Hematopoietic multipotent progenitor cell treated with erythropoietin and hydrocortisone succinate and interleukin-3 and kit ligand, for 4 days (in vitro differentiated cells): Measurements from ENCODE around the gene KDM1B.

ENCODE experiments used
- DNase-seq: peaks from one replicate; pipeline ENCODE4 v3.0.0-alpha.2; 2015

Gene KDM1B, protein sequence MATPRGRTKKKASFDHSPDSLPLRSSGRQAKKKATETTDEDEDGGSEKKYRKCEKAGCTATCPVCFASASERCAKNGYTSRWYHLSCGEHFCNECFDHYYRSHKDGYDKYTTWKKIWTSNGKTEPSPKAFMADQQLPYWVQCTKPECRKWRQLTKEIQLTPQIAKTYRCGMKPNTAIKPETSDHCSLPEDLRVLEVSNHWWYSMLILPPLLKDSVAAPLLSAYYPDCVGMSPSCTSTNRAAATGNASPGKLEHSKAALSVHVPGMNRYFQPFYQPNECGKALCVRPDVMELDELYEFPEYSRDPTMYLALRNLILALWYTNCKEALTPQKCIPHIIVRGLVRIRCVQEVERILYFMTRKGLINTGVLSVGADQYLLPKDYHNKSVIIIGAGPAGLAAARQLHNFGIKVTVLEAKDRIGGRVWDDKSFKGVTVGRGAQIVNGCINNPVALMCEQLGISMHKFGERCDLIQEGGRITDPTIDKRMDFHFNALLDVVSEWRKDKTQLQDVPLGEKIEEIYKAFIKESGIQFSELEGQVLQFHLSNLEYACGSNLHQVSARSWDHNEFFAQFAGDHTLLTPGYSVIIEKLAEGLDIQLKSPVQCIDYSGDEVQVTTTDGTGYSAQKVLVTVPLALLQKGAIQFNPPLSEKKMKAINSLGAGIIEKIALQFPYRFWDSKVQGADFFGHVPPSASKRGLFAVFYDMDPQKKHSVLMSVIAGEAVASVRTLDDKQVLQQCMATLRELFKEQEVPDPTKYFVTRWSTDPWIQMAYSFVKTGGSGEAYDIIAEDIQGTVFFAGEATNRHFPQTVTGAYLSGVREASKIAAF

DNA sequence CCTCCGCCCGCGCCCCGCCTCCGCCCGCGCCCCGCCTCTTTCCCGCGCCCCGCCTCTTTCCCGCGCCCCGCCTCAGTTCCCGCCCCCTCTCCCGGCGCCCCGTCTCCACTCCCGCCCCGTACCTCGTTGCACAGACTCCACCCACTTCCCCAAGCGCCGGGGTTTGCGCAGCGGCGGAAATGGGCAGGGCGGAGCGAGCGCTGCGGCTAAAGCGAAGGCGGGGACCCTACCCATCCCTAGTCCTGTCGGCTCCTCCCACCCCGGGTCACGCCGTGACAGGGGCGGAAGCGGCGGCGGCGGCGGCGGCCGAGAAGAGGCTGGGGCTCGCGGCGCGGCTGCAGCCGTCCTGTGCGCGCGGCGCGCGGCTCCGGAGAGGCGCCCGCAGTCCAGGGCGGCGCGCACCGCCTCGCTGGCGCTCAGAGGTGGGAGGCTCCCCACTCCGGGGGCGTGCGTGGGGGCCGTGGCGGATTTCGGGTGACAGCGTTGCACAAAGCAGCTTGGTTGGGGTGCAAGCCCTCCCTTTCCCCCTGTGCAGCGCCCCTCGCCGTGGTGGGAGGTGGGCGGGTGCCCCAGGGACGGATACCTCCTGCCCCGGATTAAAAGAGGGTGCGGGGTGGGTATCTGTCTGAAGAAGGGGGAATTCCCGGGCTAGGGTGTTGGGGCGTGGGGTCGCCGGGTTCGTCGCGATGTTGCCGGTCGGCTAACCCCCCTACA is at the start of gene KDM1B:
TSS of gene KDM1B (plus strand) at position 273 of the 714 bp plus-strand sequence. CDS start 4,474 bp downstream, outside the sequence.
- DNase-seq: peak; percentile 99

DNA sequence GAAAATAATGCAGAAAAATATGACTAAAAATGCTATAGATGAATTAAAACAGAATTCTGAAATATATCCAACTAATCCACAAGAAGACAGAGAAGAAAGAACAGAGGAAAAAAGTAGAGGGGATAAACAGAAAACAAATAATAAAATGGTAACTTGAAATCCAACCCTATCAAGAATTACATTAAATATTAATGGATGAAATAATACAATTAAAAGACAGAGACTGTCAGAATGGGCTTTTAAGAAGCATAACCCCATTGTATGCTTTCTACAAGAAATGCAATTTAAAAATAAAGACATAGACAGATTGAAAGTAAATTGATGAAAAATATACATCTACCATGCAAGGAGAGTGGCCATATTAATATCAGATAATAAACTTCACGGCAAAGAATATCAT is 48.2 kb upstream of the KDM1B start:
- no peak for DNase-seq

DNA sequence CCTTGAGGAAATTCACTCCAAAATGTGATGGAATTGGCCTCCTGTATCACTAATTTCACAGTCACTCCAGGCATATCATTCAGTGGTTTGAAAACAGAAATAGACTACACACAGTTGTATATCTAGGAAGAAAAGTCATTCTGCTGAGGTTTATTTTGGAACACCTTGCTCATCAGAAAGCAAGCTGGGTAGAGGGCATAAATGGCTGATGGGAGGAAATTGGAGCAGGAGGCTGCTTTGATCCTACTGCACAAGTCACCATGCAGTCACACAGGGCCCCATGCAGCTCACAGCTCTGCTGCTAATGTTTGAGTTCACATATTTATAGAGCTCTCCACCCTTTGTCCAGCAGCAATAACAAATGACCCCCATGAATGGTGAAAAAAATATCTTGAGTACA is 45.1 kb upstream of the KDM1B start:
- DNase-seq: no peak

DNA sequence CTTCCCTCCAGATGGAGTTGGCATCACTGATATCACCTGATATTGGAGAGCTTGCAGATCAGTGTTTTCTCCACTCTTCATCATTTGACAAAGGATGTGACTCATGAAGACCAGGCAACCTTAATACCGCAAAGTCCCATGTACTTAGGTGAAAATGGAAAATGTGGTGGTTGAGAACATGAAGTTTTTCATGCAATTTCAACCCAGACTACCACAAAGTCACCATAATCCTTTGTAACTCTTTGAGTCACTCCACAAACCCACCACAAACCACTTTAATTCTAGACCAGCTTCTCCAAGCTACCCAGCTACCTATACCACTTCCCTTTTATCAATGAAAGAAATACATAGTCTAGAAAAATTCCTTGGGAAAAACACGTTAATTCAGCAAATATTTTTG is 39.9 kb upstream of the KDM1B start:
- DNase-seq: peak; percentile 33

DNA sequence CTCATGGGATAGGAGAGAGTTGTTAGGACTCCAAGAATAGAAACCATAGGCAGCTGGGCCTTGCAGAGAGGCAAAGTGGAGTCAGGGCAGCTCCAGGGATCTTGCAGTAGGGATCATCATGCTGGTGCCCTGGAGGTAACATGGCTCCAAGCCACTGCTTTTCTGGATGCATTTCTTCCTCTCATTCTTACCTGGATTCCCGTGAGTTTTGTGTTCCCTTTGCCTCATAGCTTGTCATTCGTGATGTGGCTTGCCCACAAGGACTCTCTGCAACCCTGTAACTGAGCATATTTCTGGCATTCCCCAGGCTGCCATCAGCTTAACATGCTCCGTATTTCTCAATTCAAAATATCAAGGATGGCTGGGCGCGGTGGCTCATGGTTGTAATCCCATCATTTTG is 38.1 kb upstream of the KDM1B start:
- DNase-seq: no peak

DNA sequence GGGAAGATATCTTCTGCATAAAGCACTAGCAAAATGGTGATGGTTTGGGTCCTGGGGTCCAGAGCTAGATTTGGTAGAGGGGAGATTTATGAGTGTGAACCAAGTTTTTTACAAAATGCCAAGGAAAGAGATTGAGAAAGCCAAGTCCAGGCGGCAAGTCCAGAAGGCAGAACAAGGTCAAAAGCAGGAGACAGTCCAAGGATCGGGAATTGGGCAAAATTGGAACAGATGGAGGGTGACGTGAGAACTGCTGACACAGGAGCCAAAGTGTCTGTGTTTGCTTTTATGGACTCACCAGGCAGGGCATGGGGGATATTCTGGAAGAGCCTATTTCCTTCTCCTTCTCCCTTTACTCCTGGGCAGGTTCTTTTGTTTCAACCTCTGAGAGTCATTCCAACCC is 36.9 kb upstream of the KDM1B start:
- no peak for DNase-seq

DNA sequence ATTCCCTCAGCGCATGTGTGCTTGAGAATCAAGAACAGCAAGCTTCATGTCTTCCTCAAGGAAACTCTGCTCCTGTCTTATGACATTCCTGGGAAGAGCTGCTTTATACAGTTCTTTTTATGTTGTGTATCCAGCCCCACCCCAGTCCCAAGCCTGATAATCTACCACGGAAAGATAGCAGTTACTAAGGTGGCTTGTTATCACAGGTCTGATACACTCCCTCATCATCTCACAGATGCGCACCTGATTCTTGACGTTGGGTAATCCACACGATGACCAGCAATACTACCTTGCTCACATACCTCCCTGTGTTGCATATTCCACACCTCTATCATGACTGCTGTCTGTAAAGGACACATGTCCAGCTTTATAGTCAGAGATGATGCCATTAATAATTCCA is 36.0 kb upstream of the KDM1B start:
- no peak for DNase-seq

DNA sequence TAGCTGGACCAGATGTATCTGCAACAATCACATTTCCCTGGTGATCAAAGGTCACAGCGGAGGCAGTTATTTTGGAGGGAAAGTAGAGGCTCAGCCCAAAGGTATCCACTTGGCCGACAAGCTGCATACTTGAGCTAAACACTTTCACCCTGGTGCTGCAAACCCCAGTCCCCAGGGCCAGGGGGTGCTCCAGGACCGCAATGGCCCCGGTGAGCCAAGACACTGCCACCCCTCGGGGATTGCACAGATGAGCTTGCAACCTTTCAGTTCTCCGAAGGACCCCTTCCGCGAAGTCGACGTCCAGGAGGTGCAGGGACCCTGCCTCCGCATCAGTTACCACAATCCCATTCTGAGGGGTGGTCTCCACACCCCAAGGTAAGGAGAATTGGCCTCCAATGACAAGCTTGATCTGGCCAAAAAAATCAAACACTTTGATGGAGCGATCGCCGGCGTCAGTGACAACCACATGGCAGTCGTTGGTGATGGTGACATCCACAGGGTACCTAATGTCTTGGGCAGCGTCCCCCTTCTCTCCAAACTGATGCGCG is 33.6 kb upstream of the KDM1B start:
- DNase-seq: no peak

DNA sequence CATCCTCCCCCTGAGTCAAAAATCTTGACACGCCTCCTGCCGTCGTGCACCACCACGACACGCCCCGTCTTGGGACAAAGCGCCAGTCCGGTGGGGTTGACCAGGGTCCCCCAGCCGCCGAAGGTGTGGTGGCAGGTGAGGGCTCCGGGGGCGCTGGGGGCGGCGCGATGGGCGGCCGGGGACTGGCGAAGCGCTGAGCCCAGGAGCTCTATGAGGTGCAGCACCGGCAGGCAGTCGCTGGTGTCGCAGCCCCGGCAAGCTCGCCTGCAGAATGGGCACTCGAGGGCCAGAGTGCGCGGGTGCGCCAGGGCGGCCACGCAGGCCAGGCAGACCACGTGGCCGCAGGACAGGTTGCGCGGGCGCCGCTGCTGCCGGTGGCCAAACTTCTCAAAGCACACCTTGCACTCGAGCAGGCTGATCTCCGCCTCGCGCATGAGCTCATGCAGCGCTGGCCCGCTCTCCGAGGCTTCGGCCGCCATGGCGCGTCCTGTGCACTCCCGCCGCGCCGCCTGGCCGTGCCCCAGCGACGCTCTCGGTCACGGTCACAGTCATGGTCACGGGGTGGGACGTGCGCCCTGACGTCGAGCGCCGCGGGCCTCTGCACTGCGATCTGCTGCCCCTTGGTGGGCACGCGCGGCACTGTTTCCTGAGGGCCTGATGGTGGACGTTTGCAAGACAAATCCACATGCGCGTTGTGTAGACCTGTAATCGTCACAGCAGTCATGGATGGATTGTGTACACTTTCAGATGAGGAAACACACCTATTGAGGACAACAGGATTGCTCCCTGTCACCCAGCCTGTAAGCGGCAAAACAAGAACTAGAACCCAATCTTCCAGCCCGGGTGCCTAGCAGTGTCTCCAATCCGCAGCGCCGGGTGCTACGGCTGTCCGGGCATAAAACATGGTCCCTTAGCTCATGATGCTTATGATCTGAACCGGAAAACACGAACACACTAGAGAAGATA is 32.8 kb upstream of the KDM1B start, which contains the start of gene NHLRC1:
TSS of gene NHLRC1 (minus strand) at position 550 of the 966 bp plus-strand sequence. CDS start at position 479, 71 bp downstream.
- peak; percentile 96 for DNase-seq

DNA sequence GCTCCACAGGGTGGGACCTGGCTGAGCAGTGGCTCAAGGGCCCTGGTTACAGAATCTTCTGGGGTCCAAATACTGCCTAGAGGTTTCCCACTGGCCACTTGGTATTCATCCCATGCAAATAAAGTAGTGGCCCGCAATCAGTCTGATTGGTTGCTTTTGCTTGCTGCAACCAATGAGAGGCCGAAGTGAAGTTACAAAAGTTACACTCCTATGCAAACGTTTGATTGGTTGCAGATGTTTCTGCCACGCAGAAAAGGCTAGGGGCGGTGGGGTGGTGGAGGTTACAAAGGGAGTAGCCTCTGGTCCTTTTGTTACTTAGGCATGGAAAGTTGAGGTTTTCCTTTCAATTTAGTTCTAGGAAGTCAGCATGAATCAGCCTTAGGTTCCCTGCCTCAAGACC is 29.1 kb upstream of the KDM1B start:
- DNase-seq: no peak

DNA sequence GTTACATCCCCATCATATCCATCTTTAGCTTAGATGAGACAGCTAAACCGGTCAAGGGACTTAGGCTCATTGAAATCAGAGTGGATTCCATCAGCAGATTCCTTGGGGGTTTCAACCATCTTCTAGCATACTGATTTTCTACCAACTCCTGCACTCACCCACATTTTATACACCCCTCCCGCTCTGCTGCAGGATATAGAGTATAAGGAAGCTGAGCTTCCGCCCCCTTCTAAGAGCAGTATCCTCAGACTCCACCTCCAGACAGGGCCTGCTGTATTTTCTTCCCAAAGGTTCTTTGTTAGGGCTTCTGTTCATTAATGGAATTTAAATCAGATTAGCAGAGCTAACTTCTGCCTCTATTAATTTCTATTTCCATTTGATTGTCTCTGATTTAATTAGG is 22.9 kb upstream of the KDM1B start:
- no peak for DNase-seq

DNA sequence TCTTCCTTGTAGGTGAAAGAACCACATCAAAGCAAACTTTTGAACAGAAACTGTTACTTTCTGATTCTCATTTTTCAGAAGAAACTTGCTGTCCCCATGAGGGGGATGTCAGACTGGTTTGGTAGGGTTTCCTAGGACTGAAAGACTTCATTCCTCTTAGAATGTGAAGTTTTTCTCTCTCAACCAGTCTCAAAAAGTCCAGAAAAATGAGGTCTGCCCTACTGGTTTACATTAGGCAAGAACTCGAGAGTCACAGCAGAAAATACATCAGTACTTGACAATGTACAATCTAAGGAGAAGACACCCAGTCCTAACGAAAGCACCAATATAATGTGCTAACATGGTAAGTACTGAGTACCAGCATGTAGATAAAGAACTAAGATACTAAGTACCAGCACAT is 20.1 kb upstream of the KDM1B start:
- DNase-seq: no peak

DNA sequence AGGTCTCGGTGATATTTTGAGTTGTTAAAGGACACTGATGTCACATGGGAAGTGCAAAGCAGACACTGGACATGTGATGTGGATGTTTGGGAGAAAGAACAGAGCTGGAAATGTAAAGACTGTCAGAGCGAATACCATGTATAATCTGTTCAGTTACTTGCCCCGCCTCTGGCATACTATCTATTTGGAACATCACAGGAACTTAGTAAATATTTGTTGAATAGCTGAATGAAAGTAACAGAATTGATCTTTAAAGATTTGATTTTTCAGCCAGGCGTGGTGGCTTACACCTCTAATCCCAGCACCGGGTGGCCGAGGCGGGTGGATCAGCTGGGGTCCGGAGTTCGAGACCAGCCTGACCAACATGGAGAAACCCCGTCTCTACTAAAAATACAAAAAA is 19.0 kb upstream of the KDM1B start:
- DNase-seq: no peak

DNA sequence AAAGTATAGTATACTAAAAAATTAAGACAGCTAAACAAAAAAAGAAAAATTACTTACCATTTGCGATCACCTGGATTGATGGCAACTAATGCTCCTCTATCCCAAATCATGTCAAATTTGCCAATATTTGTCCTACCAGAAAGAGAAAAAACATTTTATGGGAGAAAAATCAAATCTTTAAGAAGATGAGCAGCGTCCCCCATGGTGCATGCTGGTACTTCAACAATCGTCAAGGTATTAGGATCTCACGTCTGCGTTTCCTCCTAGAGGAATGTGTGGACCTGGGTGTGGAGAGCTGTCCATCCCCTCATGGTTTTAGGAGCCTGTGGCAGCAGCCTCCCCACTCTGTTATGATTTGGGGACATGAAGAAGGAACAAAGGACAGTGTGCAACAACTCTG is 16.3 kb upstream of the KDM1B start:
- DNase-seq: no peak

DNA sequence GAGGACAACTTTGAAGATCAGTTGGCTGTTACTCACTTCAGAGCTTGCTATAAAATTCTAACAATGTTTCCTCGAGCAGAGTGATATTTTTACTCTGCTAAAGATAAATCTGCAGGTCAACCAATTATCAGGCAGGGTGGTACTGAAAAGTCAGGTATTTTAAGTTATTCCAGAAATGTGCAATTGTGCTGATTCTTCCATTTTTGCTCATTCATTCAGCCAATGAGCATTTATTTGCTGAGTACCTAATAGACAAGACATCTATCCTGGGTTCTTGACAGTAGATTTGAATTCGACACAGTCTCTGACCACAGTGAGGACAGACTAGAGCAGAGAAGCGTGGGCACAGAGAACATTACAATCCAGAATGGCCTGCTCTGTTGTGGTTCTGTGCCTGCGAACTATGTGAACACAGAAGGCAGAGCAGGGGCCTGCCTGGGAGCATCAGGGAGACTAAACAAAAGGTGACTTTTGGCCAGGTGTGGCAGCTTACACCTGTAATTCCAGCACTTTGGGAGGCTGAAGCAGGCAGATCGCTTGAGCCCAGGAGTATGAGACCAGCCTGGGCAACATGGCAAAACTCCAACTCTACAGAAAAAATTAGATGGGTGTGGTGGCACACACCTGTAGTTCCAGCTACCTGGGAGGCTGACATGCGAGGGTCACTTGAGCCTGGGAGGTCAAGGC is 15.1 kb upstream of the KDM1B start:
- no peak for DNase-seq

DNA sequence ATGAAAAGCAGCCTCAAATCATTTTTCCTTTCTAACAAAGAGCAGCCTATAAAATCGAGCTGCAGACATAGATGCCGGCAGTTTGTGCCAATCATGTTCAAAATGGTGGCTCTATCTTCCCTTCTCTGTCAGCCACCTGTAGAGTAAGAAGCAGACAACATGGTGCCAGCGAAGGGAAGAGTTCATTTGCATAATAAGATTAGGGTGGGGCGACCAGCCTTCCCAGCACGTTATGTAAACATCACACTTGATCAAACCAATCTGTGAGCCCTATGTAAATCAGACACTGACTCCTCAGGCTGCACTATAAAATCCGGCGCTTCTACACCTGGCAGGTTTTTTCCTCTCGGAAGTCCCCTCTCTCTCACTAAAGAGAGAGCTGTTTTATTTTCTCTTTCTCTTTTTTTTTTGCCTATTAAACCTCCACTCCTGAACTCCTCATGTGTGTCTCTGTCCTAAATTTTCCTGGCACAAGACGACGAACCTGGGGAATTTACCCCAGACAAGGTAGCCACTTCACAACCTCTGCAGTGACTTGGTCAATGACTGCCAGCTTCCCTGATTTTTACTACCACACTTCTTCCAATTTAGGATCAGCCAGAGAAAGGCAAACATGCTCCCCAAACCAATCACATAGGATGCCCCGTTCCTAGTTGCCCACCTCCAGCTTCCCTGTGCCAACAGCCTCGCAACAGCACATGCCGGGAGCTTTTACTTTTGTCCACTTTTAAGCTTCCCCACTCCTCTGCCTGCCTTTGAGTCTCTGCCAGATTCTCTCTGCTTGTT is 13.2 kb upstream of the KDM1B start:
- no peak for DNase-seq

DNA sequence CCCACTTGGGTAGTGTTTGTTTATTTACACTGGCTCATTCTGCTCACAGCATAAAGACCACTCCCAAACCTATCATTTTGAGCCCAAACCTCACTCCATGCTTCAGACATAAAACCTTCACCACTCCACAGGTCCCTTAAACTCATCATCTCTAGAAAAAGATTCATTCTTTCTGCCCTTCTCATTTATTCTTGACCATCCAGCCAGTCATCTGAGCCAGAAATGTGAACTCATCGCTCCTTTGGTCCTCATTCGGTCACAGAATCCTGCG is 12.7 kb upstream of the KDM1B start:
- no peak for DNase-seq

DNA sequence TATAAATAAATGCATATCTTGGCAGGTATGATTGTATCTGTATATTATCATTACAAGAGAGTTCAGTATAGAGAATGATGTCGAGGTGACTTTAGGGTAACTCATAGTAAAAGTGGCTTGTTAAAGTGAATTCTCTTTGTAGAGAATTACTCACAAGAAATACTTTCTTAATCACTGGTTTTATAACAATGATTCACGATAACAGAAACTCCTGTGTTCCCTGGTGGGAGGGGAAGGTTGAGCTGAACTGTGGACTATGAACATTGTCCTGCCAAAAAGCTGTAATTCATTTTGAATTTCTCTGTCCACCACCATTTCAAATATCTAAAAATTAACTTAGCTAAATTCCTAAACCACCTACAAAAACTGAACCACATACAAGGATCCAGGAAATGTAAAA is 8.1 kb upstream of the KDM1B start:
- no peak for DNase-seq

DNA sequence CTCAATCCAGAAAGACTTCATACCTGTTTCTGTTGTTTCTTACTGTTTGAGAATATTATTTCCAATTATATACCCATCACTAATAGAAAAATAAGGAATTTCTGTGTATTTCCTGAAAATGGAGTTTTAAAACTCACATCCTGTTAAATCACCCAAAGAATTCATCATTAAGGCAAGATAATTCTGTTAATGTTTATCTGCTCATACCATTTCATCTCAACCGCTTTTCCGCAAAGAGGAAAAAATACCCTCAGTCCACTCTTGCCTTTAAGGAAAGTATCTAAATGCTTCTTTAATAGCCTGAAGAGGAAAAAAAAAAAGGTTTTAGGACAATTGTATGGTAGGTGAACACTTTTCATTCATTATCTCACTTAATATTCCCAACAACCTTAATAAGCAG is 7.6 kb upstream of the KDM1B start:
- no peak for DNase-seq

DNA sequence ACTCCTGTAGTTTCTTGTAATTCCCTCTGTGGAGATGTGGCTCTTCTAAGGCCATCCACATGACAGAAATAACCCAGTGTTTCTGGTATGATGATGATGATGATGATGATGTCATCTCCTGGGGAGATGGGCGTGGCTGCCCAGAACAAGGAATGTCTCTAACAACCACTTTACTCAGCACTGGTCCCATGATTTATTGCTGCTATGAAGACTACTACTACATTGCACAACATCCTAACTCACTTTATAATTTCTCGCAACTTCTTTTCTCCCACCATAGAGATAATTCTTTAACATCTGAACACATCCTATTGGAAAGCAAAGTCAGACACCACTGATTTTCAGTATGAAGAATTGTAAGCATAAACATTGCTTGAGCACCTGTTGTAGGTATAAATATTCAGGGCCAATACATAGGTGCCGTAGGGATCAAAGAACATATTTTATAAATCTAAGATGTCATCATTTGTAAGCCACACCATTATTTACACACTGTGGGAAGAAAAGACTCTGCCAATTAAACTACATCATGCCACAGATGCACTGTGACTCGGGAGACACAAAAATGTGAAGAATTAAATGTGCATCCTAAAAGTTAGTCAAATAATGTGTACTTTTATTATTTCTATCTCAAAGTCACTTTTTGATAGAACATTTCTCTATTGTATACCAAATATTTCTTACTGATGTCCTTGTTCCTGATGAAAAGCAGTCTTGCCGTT is 6.8 kb upstream of the KDM1B start:
- DNase-seq: peak; percentile 9
